Neuron (in vitro differentiated cells): Measurements from ENCODE around the gene ZNF511.

Source experiments
- H2AFZ ChIP-seq: one replicate; pipeline ENCODE4 v1.6.1; 2013; ENCODE audit warnings: low read depth, mild to moderate bottlenecking, inconsistent platforms, low read length, moderate library complexity
- H3K27me3 ChIP-seq: one replicate; pipeline ENCODE4 v1.6.1; 2013; ENCODE audit warnings: low read length; ENCODE audit not compliant: insufficient read depth
- H3K36me3 ChIP-seq: one replicate; pipeline ENCODE4 v1.6.1; 2013; ENCODE audit warnings: low read length; ENCODE audit not compliant: insufficient read depth
- H3K4me1 ChIP-seq: one replicate; pipeline ENCODE4 v1.6.1; 2013; ENCODE audit warnings: low read length; ENCODE audit not compliant: insufficient read depth
- H3K4me3 ChIP-seq: 2 replicates; pipeline ENCODE4 v1.5.1; 2013; ENCODE audit warnings: mild to moderate bottlenecking, low read length, moderate library complexity
- H3K9me3 ChIP-seq: one replicate; pipeline ENCODE4 v1.6.1; 2013; ENCODE audit warnings: low read length

ZNF511 gene

DNA sequence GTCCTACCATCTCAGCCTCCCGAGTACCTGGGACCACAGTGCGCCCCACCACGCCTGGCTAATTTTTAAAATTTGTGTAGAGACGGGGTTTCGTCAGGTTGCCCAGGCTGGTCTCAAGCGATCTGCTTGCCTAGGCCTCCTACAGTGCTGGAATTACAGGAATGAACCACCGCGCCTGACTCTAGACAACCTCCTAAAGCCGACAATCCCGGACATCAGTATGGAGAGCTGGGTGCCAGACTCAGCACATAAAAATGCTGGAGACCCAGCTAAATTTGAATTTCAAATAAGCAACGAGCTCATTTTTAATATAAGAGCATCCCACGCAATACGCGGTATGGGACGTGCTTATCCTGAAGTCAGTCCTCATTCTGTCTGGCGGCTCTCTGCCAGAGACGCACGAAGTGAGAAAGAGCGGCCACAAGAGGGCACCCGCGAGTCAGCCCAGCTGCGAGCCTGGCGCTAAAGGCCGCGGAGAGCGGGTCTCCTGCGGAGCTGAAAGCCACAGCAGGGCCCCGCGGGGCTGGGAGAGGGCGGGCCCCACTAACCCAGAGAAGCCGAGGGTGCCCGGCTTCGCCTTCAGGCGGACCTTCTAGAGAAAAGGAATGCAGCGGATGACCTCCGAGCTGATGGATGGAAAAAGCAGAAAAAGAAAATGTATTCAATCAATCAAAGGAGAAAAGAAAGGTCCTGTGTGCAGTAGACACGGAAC, 20.9 kb downstream of the ZNF511 start:
- Histone ChIP-seq H3K4me3 (no peak overlapping the region), H3K9me3 (peaks cover 9% of the 10 kb centered on the region), H3K36me3 (no peaks in the 10 kb centered on the region), H2AFZ (no peak overlapping the region), H3K27me3 (peaks cover 44% of the 10 kb centered on the region), H3K4me1 (peaks cover 16% of the 10 kb centered on the region)

DNA sequence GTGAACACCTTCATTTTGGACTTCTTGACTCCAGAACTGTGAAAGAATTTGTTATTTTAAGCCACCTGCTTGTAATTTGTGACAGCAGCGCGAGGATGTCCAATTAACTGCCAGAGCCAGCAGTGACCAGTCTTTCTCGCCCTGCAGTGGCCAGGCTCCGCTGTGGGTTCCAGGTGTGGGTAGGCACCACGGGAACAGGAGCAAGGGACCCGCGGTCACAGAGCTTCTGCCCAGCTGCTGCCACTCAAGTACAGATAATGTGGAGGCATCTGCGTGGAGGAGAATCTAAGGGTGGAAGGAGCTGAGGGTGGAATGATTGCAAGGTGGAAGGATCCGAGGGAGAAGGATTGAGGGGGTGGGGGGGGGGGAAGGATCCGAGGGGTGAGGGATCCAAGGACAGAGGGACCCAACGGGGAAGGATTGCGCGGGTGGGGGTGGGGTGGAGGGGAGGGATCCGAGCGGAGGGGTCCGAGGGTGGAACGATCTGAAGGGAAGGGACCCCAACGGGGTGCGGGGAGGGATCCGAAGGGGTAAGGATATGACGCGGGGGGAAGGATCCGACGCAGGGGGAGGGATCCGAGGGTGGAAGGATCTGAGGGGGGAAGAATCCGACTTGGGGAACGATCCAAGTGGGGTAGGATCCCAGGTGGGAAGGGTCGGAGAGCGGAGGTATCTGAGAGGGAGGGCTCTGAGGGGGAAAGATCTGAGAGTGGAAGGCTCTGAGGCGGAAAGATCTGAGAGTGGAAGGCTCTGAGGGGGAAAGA, 24.4 kb downstream of the ZNF511 start:
- Histone ChIP-seq H3K4me3 (no peak overlapping the region), H2AFZ (no peak overlapping the region), H3K9me3 (peaks cover 9% of the 10 kb centered on the region), H3K27me3 (peaks cover 46% of the 10 kb centered on the region), H3K4me1 (peaks cover 19% of the 10 kb centered on the region), H3K36me3 (no peaks in the 10 kb centered on the region)

GRCh38 chr10:133334503-133335245, 26.0 kb downstream of the ZNF511 start:
- peak overlapping the region; percentile 27 for H3K4me3 ChIP-seq
- H3K27me3 ChIP-seq, result peaks cover 35% of the 10 kb centered on the region
- H3K4me1 ChIP-seq, result peaks cover 14% of the 10 kb centered on the region
- H3K36me3 ChIP-seq, result no peaks in the 10 kb centered on the region
- peak overlapping the region; percentile 60 for H2AFZ ChIP-seq
- peaks cover 9% of the 10 kb centered on the region for H3K9me3 ChIP-seq

- Histone ChIP-seq H3K4me3 (peak overlapping the region; percentile 27), H3K36me3 (no peaks in the 10 kb centered on the region), H3K27me3 (peaks cover 35% of the 10 kb centered on the region), H3K4me1 (peaks cover 14% of the 10 kb centered on the region), H2AFZ (peak overlapping the region; percentile 60), H3K9me3 (peaks cover 9% of the 10 kb centered on the region)
These were observed 26.8 kb downstream of the ZNF511 start for GRCh38 chr10:133335246-133336117.

GRCh38 chr10:133336118-133336576, 27.4 kb downstream of the ZNF511 start:
- H2AFZ ChIP-seq, result no peak overlapping the region
- H3K4me3 ChIP-seq, result no peak overlapping the region
- peaks cover 14% of the 10 kb centered on the region for H3K4me1 ChIP-seq
- H3K9me3 ChIP-seq, result peaks cover 9% of the 10 kb centered on the region
- no peaks in the 10 kb centered on the region for H3K36me3 ChIP-seq
- H3K27me3 ChIP-seq, result peaks cover 31% of the 10 kb centered on the region

DNA sequence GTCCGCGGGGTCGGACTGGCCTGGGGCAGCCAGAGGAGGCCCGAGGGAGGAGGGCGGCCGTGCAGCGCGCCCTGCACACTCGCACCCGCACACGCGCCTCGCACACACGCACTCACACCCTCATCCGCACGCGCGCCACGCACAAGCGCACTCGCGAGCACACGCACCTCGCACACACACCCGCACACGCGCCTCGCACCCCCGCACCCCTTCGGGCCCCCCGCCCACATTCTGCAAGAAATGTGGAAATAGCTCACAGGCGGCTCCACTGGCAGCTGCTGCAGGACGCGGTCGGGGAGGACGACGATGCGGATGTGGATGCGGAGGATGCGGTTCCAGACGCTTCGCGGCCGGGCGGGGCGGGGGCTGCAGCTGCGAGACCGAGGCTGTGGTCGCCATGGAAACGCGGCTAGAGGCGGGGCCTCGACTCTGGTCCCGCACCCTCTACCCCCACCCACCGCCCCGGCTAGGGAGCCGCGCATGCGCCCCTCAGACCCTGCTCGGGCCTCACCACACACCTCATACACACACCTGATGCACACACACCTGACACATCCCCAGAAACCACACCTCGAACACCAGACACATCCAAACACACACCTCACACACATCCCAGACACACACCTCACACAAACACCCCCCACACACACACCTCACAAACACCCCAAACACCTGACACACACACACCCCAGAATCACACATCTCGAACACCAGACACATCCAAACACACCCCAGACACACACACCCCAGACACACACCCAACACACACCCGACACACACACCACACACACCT, 28.1 kb downstream of the ZNF511 start, which contains the start of gene CALY:
Gene CALY (minus strand): TSS at position 320 of the 793 bp plus-strand sequence. CDS start 7,907 bp downstream, outside the sequence.
- Histone ChIP-seq H3K4me1 (peaks cover 14% of the 10 kb centered on the region), H3K27me3 (peaks cover 31% of the 10 kb centered on the region), H3K4me3 (no peak within 1 kb of the TSS), H3K36me3 (no peaks in the 10 kb centered on the region), H3K9me3 (peaks cover 9% of the 10 kb centered on the region), H2AFZ (peak within 1 kb of the TSS; percentile 60)

DNA sequence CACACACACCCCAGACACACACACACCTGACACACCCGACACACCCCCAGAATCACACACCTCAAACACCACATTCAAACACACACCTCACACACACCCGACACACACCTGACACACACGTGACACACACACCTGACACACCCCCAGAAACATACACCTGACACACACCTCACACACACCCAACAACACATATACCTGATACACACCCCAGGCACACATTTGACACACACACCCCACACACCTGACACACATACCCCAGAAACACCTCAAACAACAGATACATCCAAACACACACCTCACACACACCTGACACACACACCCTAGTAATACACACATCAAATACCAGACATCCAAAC, 28.6 kb downstream of the ZNF511 start:
- Histone ChIP-seq H3K36me3 (no peaks in the 10 kb centered on the region), H3K27me3 (peaks cover 31% of the 10 kb centered on the region), H3K4me3 (no peak overlapping the region), H3K9me3 (peaks cover 6% of the 10 kb centered on the region), H3K4me1 (peaks cover 14% of the 10 kb centered on the region), H2AFZ (no peak overlapping the region)

- H3K27me3 ChIP-seq, result peaks cover 31% of the 10 kb centered on the region
- H3K4me3 ChIP-seq, result no peak overlapping the region
- no peaks in the 10 kb centered on the region for H3K9me3 ChIP-seq
These were observed 29.7 kb downstream of the ZNF511 start for GRCh38 chr10:133338080-133339071.

DNA sequence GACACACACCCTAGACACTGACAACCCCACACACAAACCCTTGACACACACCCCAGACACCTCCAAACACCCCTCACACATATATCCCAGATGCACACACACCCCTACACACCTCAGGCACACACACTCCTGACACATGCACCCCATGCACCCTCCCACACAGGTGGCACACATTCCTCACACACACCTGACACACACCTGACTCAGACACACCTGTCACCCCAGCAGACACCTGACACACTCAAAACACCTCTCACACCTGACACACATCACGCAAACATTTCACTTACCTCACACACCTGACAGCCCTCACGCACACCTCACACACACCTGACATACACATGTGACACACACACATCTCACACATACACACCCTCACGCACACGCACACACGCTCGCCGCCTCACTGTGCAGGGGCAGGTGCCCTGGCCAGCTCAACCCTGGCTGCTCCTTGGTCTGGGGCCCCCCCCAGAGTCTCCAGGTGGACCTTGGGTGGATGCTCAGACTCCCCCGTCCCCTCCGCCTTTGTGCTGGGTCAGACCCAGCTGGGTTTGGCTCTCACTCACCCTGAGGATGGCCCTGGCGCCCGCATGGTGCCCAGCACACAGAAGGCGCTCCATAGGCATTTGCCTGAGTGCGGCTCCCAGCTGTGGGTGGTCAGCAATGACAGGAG, 31.1 kb downstream of the ZNF511 start:
- H3K36me3 ChIP-seq, result no peaks in the 10 kb centered on the region
- H2AFZ ChIP-seq, result no peak overlapping the region
- peaks cover 14% of the 10 kb centered on the region for H3K4me1 ChIP-seq
- H3K9me3 ChIP-seq, result no peaks in the 10 kb centered on the region
- H3K4me3 ChIP-seq, result no peak overlapping the region
- H3K27me3 ChIP-seq, result peaks cover 25% of the 10 kb centered on the region

More at GRCh38 chr10:133338080-133339071, 29.7 kb downstream of the ZNF511 start:
- H3K36me3 ChIP-seq, result no peaks in the 10 kb centered on the region
- peaks cover 14% of the 10 kb centered on the region for H3K4me1 ChIP-seq
- no peak overlapping the region for H2AFZ ChIP-seq

- no peak overlapping the region for H3K4me3 ChIP-seq
- no peak overlapping the region for H2AFZ ChIP-seq
- H3K27me3 ChIP-seq, result peaks cover 6% of the 10 kb centered on the region
- H3K4me1 ChIP-seq, result peaks cover 4% of the 10 kb centered on the region
- H3K9me3 ChIP-seq, result no peaks in the 10 kb centered on the region
- H3K36me3 ChIP-seq, result no peaks in the 10 kb centered on the region
These were observed 33.3 kb downstream of the ZNF511 start for GRCh38 chr10:133341983-133342382.
